ENCODE data around the gene USP31.

Gene USP31

GRCh38 chr16:23092072-23092800 lies 57.0 kb downstream of the USP31 start:
- no peak for DNase-seq

- DNase-seq: no peak
These were observed 60.1 kb downstream of the USP31 start for GRCh38 chr16:23089111-23089510.

- no peak for DNase-seq
These were observed 61.2 kb downstream of the USP31 start for GRCh38 chr16:23088018-23088417.

GRCh38 chr16:23085949-23086348 lies 63.3 kb downstream of the USP31 start:
- no peak for DNase-seq

- DNase-seq: no peak
These were observed 67.0 kb downstream of the USP31 start for GRCh38 chr16:23082161-23082788.

GRCh38 chr16:23081675-23082119 lies 67.6 kb downstream of the USP31 start:
- no peak for DNase-seq

- DNase-seq: no peak
These were observed 68.5 kb downstream of the USP31 start for GRCh38 chr16:23080747-23081146.

- no peak for DNase-seq
These were observed 68.9 kb downstream of the USP31 start for GRCh38 chr16:23080329-23080728.

- no peak for DNase-seq
These were observed 69.5 kb downstream of the USP31 start for GRCh38 chr16:23079675-23080301.

GRCh38 chr16:23074423-23074822 lies 74.8 kb downstream of the USP31 start:
- no peak for DNase-seq

- no peak for DNase-seq
These were observed 76.3 kb downstream of the USP31 start for GRCh38 chr16:23072769-23073549.

GRCh38 chr16:23072084-23072599 lies 77.1 kb downstream of the USP31 start:
- no peak for DNase-seq

- DNase-seq: no peak
These were observed 77.8 kb downstream of the USP31 start for GRCh38 chr16:23071196-23072083.

GRCh38 chr16:23069844-23070243 lies 79.4 kb downstream of the USP31 start:
- no peak for DNase-seq

- no peak for DNase-seq
These were observed 81.0 kb downstream of the USP31 start for GRCh38 chr16:23068079-23068736.

GRCh38 chr16:23066676-23067075 lies 82.6 kb downstream of the USP31 start:
- no peak for DNase-seq

- peak; percentile 70 to 71 for DNase-seq
These were observed 84.6 kb downstream of the USP31 start for GRCh38 chr16:23064639-23065038.

GRCh38 chr16:23062524-23062923 lies 86.7 kb downstream of the USP31 start:
- DNase-seq: no peak

GRCh38 chr16:23061669-23062068 lies 87.6 kb downstream of the USP31 start:
- DNase-seq: no peak

GRCh38 chr16:23060458-23061320 lies 88.6 kb downstream of the USP31 start:
- DNase-seq: peak; percentile 51 to 61
